Mucosa of descending colon (tissue), 3 donors: ENCODE data around the gene ZNF208. TPM values are rescaled to one million over a fixed set of nuclear protein-coding genes. Genes with fewer than 3 reads are reported as not detected.
"Not testable (repeated sequence)": the region's sequence is repeated elsewhere in the genome, so short reads cannot be mapped to it uniquely, and the experiment has no call there.

Experiments
- ATAC-seq: fragments of 200-7000 bp; cut with Tn5 transposase; one replicate; pipeline ENCODE4 v1.9.1; 2020; ENCODE audit warnings: mild to moderate bottlenecking, moderate library complexity
- DNase-seq, 3 donors: peaks; one replicate each; pipeline ENCODE4 v3.0.0-alpha.2; 2020
- H3K36me3 ChIP-seq: fragments of 200-600 bp; one replicate; pipeline ENCODE4 v1.8.0; 2021; ENCODE audit warnings: low read depth, mild to moderate bottlenecking
- H3K4me1 ChIP-seq: fragments of 200-600 bp; one replicate; pipeline ENCODE4 v1.8.0; 2021; ENCODE audit warnings: low read depth, mild to moderate bottlenecking
- H3K4me3 ChIP-seq: fragments of 200-600 bp; one replicate; pipeline ENCODE4 v1.8.0; 2021; ENCODE audit warnings: mild to moderate bottlenecking
- H3K9me3 ChIP-seq: fragments of 200-600 bp; one replicate; pipeline ENCODE4 v1.8.0; 2021; ENCODE audit warnings: mild to moderate bottlenecking
- CTCF ChIP-seq: fragments of 200-600 bp; IDR thresholded peaks from one replicate; pipeline ENCODE4 v1.8.0; 2022; ENCODE audit warnings: antibody characterized with exemption, mild to moderate bottlenecking
- intact Hi-C, 2 donors: fragments of 100-400 bp; cut with DNase I in 1 of 2; cut with micrococcal nuclease in 1 of 2; formaldehyde crosslinking; loops; one replicate each; pipeline versions ENCODE4 v1.11.0 to v1.11.1; 2022; cut with DNase I, micrococcal nuclease
- total RNA-seq, 3 donors: library from RNA; stranded (reverse); fragmentation: NEBNext Ultra II Directional in 2 of 3; extraction: Animal tissue kit (Norgen Biotek cat#: 25700) in 2 of 3; gene quantifications; one replicate each; pipeline versions ENCODE4 v1.2.1 to v1.2.4, GENCODE V29; 2021 to 2023
- donor health status: DM: no; HTN: no; CAD: no; lungs with moderate emphysema.
- donor health status: DM: no; HTN: no; CAD: no.
- donor health status: DM: no; HTN: yes; CAD: no.

ZNF208 gene
- total RNA-seq, 3 donors from 2014 or later: 0.67 to 24.8 (median 2.1) TPM

- Histone ChIP-seq H3K9me3 (peaks cover 30% of the 10 kb centered on the region), H3K36me3 (no peaks in the 10 kb centered on the region), H3K4me3 (no peak overlapping the region), H3K4me1 (no peaks in the 10 kb centered on the region)
- ATAC-seq: no peak
- DNase-seq: no peak
- intact Hi-C loops: no loop called here
- no peak for TF ChIP-seq CTCF
These were observed 108.9 kb downstream of the ZNF208 start for GRCh38 chr19:21901861-21902260.

GRCh38 chr19:21900401-21900800 lies 110.3 kb downstream of the ZNF208 start:
- intact Hi-C loops: no loop called here
- H3K4me3 ChIP-seq: no peak overlapping the region
- DNase-seq (no peak), ATAC-seq (no peak)
- no peaks in the 10 kb centered on the region for H3K36me3 ChIP-seq
- H3K9me3 ChIP-seq: peaks cover 30% of the 10 kb centered on the region
- no peaks in the 10 kb centered on the region for H3K4me1 ChIP-seq
- no peak for TF ChIP-seq CTCF

GRCh38 chr19:21891086-21891485 lies 119.7 kb downstream of the ZNF208 start:
- ATAC-seq (no peak), DNase-seq (no peak)
- Histone ChIP-seq H3K36me3 (no peaks in the 10 kb centered on the region), H3K9me3 (peaks cover 6% of the 10 kb centered on the region), H3K4me1 (no peaks in the 10 kb centered on the region), H3K4me3 (no peak overlapping the region)
- intact Hi-C loops: no loop called here
- no peak for TF ChIP-seq CTCF

GRCh38 chr19:21890017-21890416 lies 120.7 kb downstream of the ZNF208 start:
- ATAC-seq: not testable (repeated sequence)

GRCh38 chr19:21885516-21885915 lies 125.2 kb downstream of the ZNF208 start:
- H3K36me3 ChIP-seq, ATAC-seq, H3K4me1 ChIP-seq, DNase-seq, H3K4me3 ChIP-seq, intact Hi-C loops, H3K9me3 ChIP-seq: not testable (repeated sequence)

More at GRCh38 chr19:21890017-21890416, 120.7 kb downstream of the ZNF208 start:
- H3K4me3 ChIP-seq, H3K36me3 ChIP-seq, H3K4me1 ChIP-seq, intact Hi-C loops, H3K9me3 ChIP-seq: not testable (repeated sequence)
- peak in 2 of 3 donors; percentile 58 to 62 for DNase-seq

- H3K9me3 ChIP-seq, H3K4me3 ChIP-seq, intact Hi-C loops, ATAC-seq, H3K36me3 ChIP-seq, H3K4me1 ChIP-seq, DNase-seq: not testable (repeated sequence)
These were observed 126.0 kb downstream of the ZNF208 start for GRCh38 chr19:21884786-21885185.

GRCh38 chr19:21883516-21883915 lies 127.2 kb downstream of the ZNF208 start:
- H3K4me3 ChIP-seq: no peak overlapping the region
- intact Hi-C loops: no loop called here
- DNase-seq (no peak), ATAC-seq (no peak)
- TF ChIP-seq CTCF: no peak
- H3K4me1 ChIP-seq: no peaks in the 10 kb centered on the region
- no peaks in the 10 kb centered on the region for H3K9me3 ChIP-seq
- H3K36me3 ChIP-seq: no peaks in the 10 kb centered on the region

Other genes starting within 250 kb of the ZNF208 start
- 10 to 100 TPM in 2 of 3 donors, 1 to 10 TPM in 1; 6.3 to 13.3 (median 10.9) TPM for gene ZNF100, start 243.4 kb downstream of the ZNF208 start, total RNA-seq
- gene ZNF43, start 174.8 kb downstream of the ZNF208 start, total RNA-seq: 10 to 100 TPM; 14.6 to 16.7 (median 16.2) TPM
- gene ZNF257, start 41.5 kb upstream of the ZNF208 start, total RNA-seq: 1 to 10 TPM in 2 of 3 donors, under 1 TPM in 1; 0.60 to 1.4 (median 1.0) TPM
- 1 to 10 TPM in 1 of 3 donors, under 1 TPM in 2; 0.29 to 3.2 (median 0.39) TPM for gene ZNF676, start 186.0 kb upstream of the ZNF208 start, total RNA-seq